Stimulated activated memory B cell treated with anti-CD40 and anti-IgM and Interleukin-4, amounts not matched to agents 10 μg/mL and 1 μg/mL and 100 μg/mL, for 72 hours (primary cell): ENCODE data around the gene CASS4.

ENCODE experiments used
- ATAC-seq: fragments of 150-1000 bp; cut with Tn5 transposase; 2 replicates; pipeline ENCODE4 v1.10.0; 2021
- H3K27ac Mint-ChIP-seq: one replicate; pipeline ENCODE4 v1.8.0; 2022; ENCODE audit warnings: mild to moderate bottlenecking, mixed read lengths
- H3K27me3 Mint-ChIP-seq: one replicate; pipeline ENCODE4 v1.8.0; 2022; ENCODE audit warnings: mixed read lengths
- H3K36me3 Mint-ChIP-seq: one replicate; pipeline ENCODE4 v1.8.0; 2022; ENCODE audit warnings: mixed read lengths
- H3K4me1 Mint-ChIP-seq: one replicate; pipeline ENCODE4 v1.8.0; 2022; ENCODE audit warnings: mixed read lengths
- H3K4me3 Mint-ChIP-seq: one replicate; pipeline ENCODE4 v1.8.0; 2022; ENCODE audit warnings: mild to moderate bottlenecking, moderate library complexity, mixed read lengths
- H3K9me3 Mint-ChIP-seq: one replicate; pipeline ENCODE4 v1.8.0; 2022; ENCODE audit warnings: mixed read lengths

CASS4 gene

DNA sequence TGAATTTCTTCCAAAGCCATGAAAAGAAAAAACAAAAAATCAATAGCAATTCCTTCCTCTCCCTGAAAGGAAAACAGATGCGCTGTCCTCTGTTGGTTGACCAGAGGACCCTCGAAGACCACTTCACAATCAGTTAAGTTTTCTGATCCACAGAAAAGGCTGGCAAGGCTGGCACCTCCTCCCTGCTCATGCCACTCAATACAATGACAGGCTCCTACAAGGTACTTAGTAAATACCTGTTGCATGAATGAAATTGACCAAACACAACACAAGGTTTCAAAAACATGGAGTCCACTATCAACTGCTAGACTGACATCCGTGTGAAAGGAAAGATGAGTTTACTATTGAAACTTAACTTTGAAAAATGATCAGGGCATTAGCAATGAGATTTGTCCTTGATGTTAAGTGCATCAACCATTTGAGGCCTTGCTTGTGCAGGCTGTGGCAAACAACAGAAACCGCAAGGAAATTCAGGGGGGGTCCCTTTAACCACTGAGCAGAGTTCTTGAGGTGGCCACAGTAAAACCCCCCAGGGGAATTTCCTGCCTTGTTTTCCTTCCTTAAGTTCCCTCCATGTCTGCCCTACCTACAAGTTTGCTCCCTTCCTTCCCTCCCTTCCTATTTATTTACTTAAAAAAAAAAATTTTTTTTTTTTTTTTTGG lies 28.4 kb downstream of the CASS4 start:
- H3K36me3 Mint-ChIP-seq: no peaks in the 10 kb centered on the region
- ATAC-seq: no peak
- no peak overlapping the region for H3K27ac Mint-ChIP-seq
- H3K4me3 Mint-ChIP-seq: no peak overlapping the region
- no peaks in the 10 kb centered on the region for H3K9me3 Mint-ChIP-seq
- H3K27me3 Mint-ChIP-seq: peaks cover 1% of the 10 kb centered on the region
- H3K4me1 Mint-ChIP-seq: peaks cover 19% of the 10 kb centered on the region

DNA sequence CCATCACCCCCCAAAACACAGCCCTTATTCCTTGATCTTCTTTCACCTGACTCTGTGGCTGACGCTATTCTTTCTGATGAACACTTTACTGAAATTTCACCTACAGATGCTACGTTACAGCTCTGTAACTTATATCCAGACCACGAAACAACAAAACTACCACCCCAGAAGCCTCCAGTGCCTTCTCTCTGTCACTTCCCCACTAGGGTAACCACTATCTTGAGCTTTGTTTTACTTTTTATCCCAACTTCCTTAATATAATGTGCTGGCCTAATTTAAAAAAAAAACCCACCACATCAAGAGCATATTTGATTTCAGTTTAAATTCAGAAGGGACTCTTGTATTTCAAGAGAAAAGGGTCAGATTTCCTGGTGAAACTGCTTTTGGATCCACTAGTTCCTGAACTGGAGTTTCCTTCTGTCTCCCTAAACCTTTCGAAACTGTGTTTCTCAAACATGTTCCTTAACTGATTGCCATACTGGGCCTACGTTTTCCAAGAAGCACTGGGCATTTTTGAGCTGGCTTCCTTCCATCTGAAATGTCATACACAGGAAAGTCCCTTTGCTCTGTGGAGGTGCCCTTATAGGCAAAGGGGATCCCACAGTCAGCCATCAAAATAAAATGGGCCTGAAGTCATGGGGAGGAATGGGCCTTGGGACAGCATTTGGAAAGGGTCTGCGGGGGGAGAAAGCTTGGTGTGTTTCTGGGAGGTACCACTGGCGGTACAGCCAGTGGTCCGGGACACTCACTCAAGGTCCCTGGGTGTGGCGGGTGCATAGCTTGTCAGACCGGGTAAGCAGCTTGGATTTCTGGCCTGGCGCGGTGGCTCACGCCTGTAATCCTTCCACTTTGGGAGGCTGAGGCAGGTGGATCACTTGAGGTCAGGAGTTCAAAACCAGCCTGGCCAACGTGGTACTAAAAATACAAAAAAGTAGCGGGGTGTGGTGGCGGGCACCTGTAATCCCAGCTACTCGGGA lies 30.6 kb downstream of the CASS4 start:
- no peak for ATAC-seq
- Mint-ChIP-seq H3K4me3 (no peak overlapping the region), H3K4me1 (peaks cover 19% of the 10 kb centered on the region), H3K9me3 (no peaks in the 10 kb centered on the region), H3K27ac (peak overlapping the region; percentile 31), H3K27me3 (peaks cover 8% of the 10 kb centered on the region), H3K36me3 (no peaks in the 10 kb centered on the region)

- peaks cover 8% of the 10 kb centered on the region for H3K27me3 Mint-ChIP-seq
- ATAC-seq: no peak
- H3K9me3 Mint-ChIP-seq: no peaks in the 10 kb centered on the region
- H3K27ac Mint-ChIP-seq: no peak overlapping the region
- peaks cover 25% of the 10 kb centered on the region for H3K4me1 Mint-ChIP-seq
- no peak overlapping the region for H3K4me3 Mint-ChIP-seq
- no peaks in the 10 kb centered on the region for H3K36me3 Mint-ChIP-seq
Measured at GRCh38 chr20:56443654-56444540, 31.8 kb downstream of the CASS4 start.

DNA sequence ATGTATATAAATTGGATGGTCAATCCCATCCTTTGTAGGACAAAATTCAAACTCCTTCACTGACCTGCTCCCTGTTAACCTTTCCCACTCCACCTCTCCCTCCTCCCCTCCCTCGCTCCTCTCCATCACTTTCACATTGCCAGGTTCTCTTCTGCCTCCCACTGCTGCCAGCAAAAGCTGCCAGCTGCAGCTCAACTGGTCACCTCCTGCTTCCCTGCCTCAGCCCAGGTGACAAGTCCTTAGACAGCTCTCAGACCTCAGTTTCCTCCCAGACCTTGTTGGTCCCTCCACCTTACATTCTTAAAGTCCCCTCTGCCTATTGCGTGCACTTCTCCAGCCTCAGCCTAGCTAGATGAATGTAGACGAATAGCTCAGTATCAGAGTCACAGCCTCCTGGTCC lies 33.1 kb downstream of the CASS4 start:
- no peak overlapping the region for H3K27ac Mint-ChIP-seq
- no peak for ATAC-seq
- peaks cover 20% of the 10 kb centered on the region for H3K4me1 Mint-ChIP-seq
- peaks cover 8% of the 10 kb centered on the region for H3K27me3 Mint-ChIP-seq
- no peaks in the 10 kb centered on the region for H3K36me3 Mint-ChIP-seq
- H3K9me3 Mint-ChIP-seq: no peaks in the 10 kb centered on the region
- H3K4me3 Mint-ChIP-seq: no peak overlapping the region

DNA sequence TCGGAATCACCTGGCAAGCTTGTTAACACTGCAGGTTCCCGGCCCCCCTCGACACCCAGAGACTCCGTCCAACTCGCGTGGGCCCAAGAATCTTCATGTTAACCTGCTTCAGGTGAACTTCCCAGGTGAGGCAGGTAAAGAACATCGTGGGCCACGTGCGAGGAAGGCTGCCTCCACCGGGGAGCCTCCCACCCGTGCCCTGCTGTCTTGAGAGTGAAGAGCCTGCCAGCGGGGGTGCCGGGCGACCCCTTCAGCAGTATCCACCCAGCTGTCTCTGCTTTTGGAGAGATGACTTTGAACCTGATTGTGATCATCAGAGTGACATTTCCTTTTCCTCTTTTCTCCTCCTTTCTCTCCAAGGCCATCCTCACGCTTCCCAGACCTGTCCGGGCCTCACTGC lies 33.5 kb downstream of the CASS4 start:
- Mint-ChIP-seq H3K27ac (no peak overlapping the region), H3K4me3 (no peak overlapping the region), H3K27me3 (peaks cover 8% of the 10 kb centered on the region), H3K4me1 (peaks cover 16% of the 10 kb centered on the region), H3K9me3 (no peaks in the 10 kb centered on the region), H3K36me3 (no peaks in the 10 kb centered on the region)
- ATAC-seq: no peak

DNA sequence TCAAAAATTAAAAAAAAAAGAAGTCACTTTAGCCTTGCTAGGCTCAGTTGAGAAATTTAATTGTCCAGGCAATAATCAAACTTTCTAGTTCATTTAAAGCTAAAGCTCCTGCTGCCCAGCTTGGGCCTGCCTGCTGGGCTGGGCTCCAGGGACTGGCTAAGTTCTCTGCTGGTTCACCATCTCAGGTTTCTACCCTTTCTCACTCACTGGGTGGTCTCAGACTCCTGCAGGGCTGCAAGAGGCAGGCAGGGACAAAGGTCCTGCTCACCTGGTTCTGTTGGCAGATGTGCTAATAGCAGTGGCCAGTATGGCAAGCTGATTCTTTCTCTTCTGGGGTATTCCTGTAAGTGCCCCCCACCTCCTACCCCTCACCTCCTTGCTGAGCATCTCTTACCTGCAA lies 35.2 kb downstream of the CASS4 start:
- Mint-ChIP-seq H3K9me3 (no peaks in the 10 kb centered on the region), H3K4me1 (peaks cover 13% of the 10 kb centered on the region), H3K27me3 (peaks cover 8% of the 10 kb centered on the region), H3K4me3 (no peak overlapping the region), H3K36me3 (no peaks in the 10 kb centered on the region), H3K27ac (no peak overlapping the region)
- no peak for ATAC-seq

- Mint-ChIP-seq H3K36me3 (no peaks in the 10 kb centered on the region), H3K27me3 (peaks cover 8% of the 10 kb centered on the region), H3K4me1 (peaks cover 15% of the 10 kb centered on the region), H3K27ac (no peak overlapping the region), H3K4me3 (no peak overlapping the region), H3K9me3 (no peaks in the 10 kb centered on the region)
- ATAC-seq: no peak
Measured at GRCh38 chr20:56449459-56449858, 37.4 kb downstream of the CASS4 start.

DNA sequence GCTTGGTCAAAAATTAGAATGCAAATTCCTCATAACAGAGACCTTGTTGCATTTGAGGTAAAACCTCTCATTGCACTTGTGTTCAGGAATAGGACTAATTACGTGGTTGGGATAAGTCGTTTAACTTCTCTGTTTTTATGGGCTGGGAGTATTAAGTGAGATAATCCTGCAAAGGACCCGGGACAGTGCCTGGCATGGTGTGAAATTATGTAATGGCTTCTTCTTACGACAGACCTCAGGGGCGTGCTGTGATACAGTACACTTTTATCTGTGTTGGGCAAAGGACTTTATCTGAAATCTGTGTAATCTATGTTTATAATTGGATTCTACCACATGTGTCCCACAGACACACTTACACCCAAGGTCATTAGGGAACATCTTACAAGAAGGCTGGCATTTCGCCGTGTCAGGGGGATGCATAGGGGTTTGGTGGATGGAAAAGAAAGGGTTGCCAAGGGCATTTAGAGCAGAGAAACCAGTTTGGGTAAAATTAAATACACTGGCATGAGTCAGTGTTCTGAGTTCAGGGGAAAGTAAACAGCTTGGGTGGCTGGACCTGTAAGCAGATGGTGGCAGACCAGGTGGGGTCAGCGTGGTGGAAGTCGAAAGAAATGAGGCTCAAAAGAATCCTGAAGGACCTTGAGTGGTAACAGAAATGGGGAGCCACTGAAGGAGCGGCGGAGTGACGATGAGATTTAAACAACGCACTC lies 39.2 kb downstream of the CASS4 start:
- no peak for ATAC-seq
- H3K4me1 Mint-ChIP-seq: peaks cover 15% of the 10 kb centered on the region
- no peak overlapping the region for H3K4me3 Mint-ChIP-seq
- no peaks in the 10 kb centered on the region for H3K9me3 Mint-ChIP-seq
- H3K36me3 Mint-ChIP-seq: no peaks in the 10 kb centered on the region
- H3K27me3 Mint-ChIP-seq: no peaks in the 10 kb centered on the region
- H3K27ac Mint-ChIP-seq: no peak overlapping the region

- peak; percentile 68 for ATAC-seq
- Mint-ChIP-seq H3K4me3 (no peak overlapping the region), H3K9me3 (no peaks in the 10 kb centered on the region), H3K36me3 (no peaks in the 10 kb centered on the region), H3K27me3 (no peaks in the 10 kb centered on the region), H3K27ac (peak overlapping the region; percentile 87), H3K4me1 (peaks cover 11% of the 10 kb centered on the region)
Measured at GRCh38 chr20:56453352-56453751, 41.3 kb downstream of the CASS4 start.

DNA sequence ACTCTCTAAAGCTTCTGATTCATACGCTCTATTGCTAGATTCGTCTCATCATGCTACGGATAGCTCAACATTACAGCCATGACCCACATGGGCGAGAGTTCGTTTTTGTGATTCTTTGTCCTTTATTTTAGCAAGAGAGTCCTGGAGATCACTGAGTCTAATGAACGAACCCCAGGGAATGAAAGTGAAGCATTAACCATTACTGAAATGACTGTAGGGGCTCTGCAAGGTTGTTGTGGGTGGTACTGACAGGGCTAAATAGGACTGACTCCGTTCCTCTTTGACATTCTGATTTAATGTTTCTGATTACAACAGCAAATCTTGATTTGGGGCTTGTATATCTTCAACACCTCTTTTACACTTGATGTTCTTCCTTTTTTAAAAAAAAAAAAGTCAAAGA lies 42.7 kb downstream of the CASS4 start:
- Mint-ChIP-seq H3K36me3 (no peaks in the 10 kb centered on the region), H3K27me3 (no peaks in the 10 kb centered on the region), H3K4me3 (no peak overlapping the region), H3K9me3 (no peaks in the 10 kb centered on the region), H3K27ac (peak overlapping the region; percentile 17), H3K4me1 (peaks cover 8% of the 10 kb centered on the region)
- ATAC-seq: peak; percentile 73

DNA sequence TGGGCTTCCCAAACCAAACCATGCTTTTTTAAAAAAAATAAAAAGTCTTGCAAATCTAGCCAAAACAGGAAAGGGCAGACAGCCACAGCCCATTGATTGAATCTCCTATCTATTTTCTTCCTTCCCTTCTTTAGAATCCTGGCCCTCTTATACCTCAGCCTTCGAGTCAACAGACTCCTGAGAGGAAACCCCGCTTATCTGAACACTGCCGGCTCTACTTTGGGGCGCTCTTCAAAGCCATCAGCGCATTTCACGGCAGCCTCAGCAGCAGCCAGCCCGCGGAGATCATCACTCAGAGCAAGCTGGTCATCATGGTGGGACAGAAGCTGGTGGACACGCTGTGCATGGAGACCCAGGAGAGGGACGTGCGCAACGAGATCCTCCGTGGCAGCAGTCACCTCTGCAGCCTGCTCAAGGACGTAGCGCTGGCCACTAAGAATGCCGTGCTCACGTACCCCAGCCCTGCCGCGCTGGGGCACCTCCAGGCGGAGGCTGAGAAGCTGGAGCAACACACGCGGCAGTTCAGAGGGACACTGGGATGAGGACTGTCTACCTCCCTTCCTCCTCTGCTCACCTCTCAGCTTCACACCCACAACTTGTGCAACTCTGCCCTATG lies 46.3 kb downstream of the CASS4 start:
- no peak for ATAC-seq
- H3K27ac Mint-ChIP-seq: no peak overlapping the region
- no peaks in the 10 kb centered on the region for H3K27me3 Mint-ChIP-seq
- peaks cover 6% of the 10 kb centered on the region for H3K4me1 Mint-ChIP-seq
- no peaks in the 10 kb centered on the region for H3K9me3 Mint-ChIP-seq
- no peak overlapping the region for H3K4me3 Mint-ChIP-seq
- H3K36me3 Mint-ChIP-seq: no peaks in the 10 kb centered on the region

DNA sequence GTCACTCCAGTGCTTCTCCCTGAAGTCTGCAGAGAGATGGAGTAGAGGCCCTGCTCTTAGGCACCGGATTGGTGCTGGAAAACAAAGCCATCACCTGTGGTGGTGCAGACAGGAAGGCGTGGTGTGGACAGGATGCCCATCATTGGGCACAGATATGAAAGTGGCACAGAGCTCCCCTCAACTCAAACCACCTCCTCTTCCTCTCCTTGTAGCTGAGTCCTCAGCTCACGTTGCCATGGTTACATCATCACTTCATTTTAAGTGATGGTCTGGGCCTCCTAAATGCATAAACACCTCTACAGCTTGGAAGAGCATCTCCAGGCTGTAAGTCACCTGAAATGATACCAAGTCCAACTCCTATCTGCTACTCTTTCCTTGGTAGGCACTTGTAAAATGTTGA lies 48.4 kb downstream of the CASS4 start:
- ATAC-seq: no peak
- Mint-ChIP-seq H3K4me1 (no peaks in the 10 kb centered on the region), H3K27me3 (no peaks in the 10 kb centered on the region), H3K9me3 (no peaks in the 10 kb centered on the region), H3K27ac (no peak overlapping the region), H3K36me3 (no peaks in the 10 kb centered on the region), H3K4me3 (no peak overlapping the region)

GRCh38 chr20:56461576-56461975 lies 49.5 kb downstream of the CASS4 start:
- H3K4me3 Mint-ChIP-seq: no peak overlapping the region
- H3K36me3 Mint-ChIP-seq: no peaks in the 10 kb centered on the region
- ATAC-seq: no peak
- H3K27ac Mint-ChIP-seq: no peak overlapping the region
- H3K27me3 Mint-ChIP-seq: no peaks in the 10 kb centered on the region
- H3K9me3 Mint-ChIP-seq: no peaks in the 10 kb centered on the region
- peaks cover 10% of the 10 kb centered on the region for H3K4me1 Mint-ChIP-seq

- no peaks in the 10 kb centered on the region for H3K27me3 Mint-ChIP-seq
- no peak overlapping the region for H3K27ac Mint-ChIP-seq
- H3K9me3 Mint-ChIP-seq: no peaks in the 10 kb centered on the region
- no peak for ATAC-seq
- no peak overlapping the region for H3K4me3 Mint-ChIP-seq
- H3K36me3 Mint-ChIP-seq: no peaks in the 10 kb centered on the region
- peaks cover 18% of the 10 kb centered on the region for H3K4me1 Mint-ChIP-seq
Measured at GRCh38 chr20:56463428-56463827, 51.4 kb downstream of the CASS4 start.
